WTC11 (cell line): ENCODE measurements around the gene BTBD9. TPM values are rescaled to one million over a fixed set of nuclear protein-coding genes. Genes with fewer than 3 reads are reported as not detected.
A peak's percentile ranks its signal among the peaks of the same experiment; 100 is the strongest.

Experiments
- ATAC-seq: fragments of 200-7000 bp; cut with Tn5 transposase; 2 replicates; pipeline ENCODE4 v1.10.0; 2021; ENCODE audit warnings: mild to moderate bottlenecking, moderate library complexity
- CTCF ChIA-PET: fragments of 300-600 bp; sonication (Branson Sonifier 250); formaldehyde crosslinking; loops from one replicate; lab custom pipeline; 2021; ENCODE audit warnings: antibody characterized with exemption; lab: Charles Lee
- POLR2A ChIA-PET: fragments of 350-600 bp; sonication (Branson Sonifier 250); formaldehyde crosslinking; loops from one replicate; lab custom pipeline; 2021; ENCODE audit warnings: antibody characterized with exemption; lab: Charles Lee
- DNase-seq: peaks from one replicate; pipeline ENCODE4 v3.0.0; 2021; ENCODE audit warnings: low spot score
- H3K27ac Mint-ChIP-seq: 2 replicates; pipeline ENCODE4 v1.8.0; 2021; ENCODE audit warnings: mixed read lengths
- H3K27me3 Mint-ChIP-seq: 2 replicates; pipeline ENCODE4 v1.8.0; 2021; ENCODE audit warnings: low read depth, mild to moderate bottlenecking, moderate library complexity, mixed read lengths
- H3K36me3 Mint-ChIP-seq: 2 replicates; pipeline ENCODE4 v1.8.0; 2021; ENCODE audit warnings: mixed read lengths
- H3K4me1 Mint-ChIP-seq: 2 replicates; pipeline ENCODE4 v1.8.0; 2022; ENCODE audit warnings: mixed read lengths
- H3K4me3 Mint-ChIP-seq: 2 replicates; pipeline ENCODE4 v1.8.0; 2021; ENCODE audit warnings: mild to moderate bottlenecking, moderate library complexity, mixed read lengths
- H3K9me3 Mint-ChIP-seq: 2 replicates; pipeline ENCODE4 v1.8.0; 2021; ENCODE audit warnings: mixed read lengths
- ATF1 ChIP-seq: sonication (generic); formaldehyde crosslinking; IDR thresholded peaks from 2 replicates; pipeline ENCODE4 v1.8.1; 2023; ENCODE audit warnings: mild to moderate bottlenecking, moderate library complexity, missing genetic modification reagents
- CBFB ChIP-seq: sonication (generic); formaldehyde crosslinking; IDR thresholded peaks from 2 replicates; pipeline ENCODE4 v1.8.1; 2022; ENCODE audit warnings: mild to moderate bottlenecking, low read depth, missing genetic modification reagents
- CREB1 ChIP-seq: sonication (generic); formaldehyde crosslinking; IDR thresholded peaks from 2 replicates; pipeline ENCODE4 v1.8.0; 2023; ENCODE audit warnings: mild to moderate bottlenecking, missing genetic modification reagents
- ESRRA ChIP-seq: sonication (generic); formaldehyde crosslinking; IDR thresholded peaks from 2 replicates; pipeline ENCODE4 v1.8.1; 2022; ENCODE audit warnings: mild to moderate bottlenecking, missing genetic modification reagents, borderline replicate concordance
- ETV6 ChIP-seq: sonication (generic); formaldehyde crosslinking; IDR thresholded peaks from 2 replicates; pipeline ENCODE4 v1.8.1; 2022; ENCODE audit warnings: mild to moderate bottlenecking, missing genetic modification reagents
- FOXK1 ChIP-seq: sonication (generic); formaldehyde crosslinking; IDR thresholded peaks from 2 replicates; pipeline ENCODE4 v1.8.0; 2022; ENCODE audit warnings: mild to moderate bottlenecking, moderate library complexity, missing genetic modification reagents
- GTF2I ChIP-seq: fragments of 250-450 bp; sonication (Bioruptor Pico); conservative IDR thresholded peaks from 2 replicates; pipeline ENCODE4 v1.4.0; 2021; ENCODE audit warnings: mild to moderate bottlenecking
- HMGA2 ChIP-seq: fragments of 250-450 bp; sonication (Bioruptor Pico); IDR thresholded peaks from 2 replicates; pipeline ENCODE4 v1.4.0; 2021; ENCODE audit warnings: mild to moderate bottlenecking, moderate library complexity
- HMGXB4 ChIP-seq: sonication (generic); formaldehyde crosslinking; IDR thresholded peaks from 2 replicates; pipeline ENCODE4 v1.8.1; 2023; ENCODE audit warnings: mild to moderate bottlenecking, moderate library complexity, missing genetic modification reagents
- KAT7 ChIP-seq: sonication (generic); formaldehyde crosslinking; IDR thresholded peaks from 2 replicates; pipeline ENCODE4 v1.8.1; 2023; ENCODE audit warnings: missing genetic modification reagents, mild to moderate bottlenecking, borderline replicate concordance
- NFATC4 ChIP-seq: fragments of 250-450 bp; sonication (Bioruptor Pico); IDR thresholded peaks from 2 replicates; pipeline ENCODE4 v1.9.0; 2021; ENCODE audit warnings: mild to moderate bottlenecking
- NFYB ChIP-seq: sonication (generic); formaldehyde crosslinking; conservative IDR thresholded peaks from 2 replicates; pipeline ENCODE4 v1.8.0; 2022; ENCODE audit warnings: low read depth, missing genetic modification reagents
- NR3C1 ChIP-seq: sonication (generic); formaldehyde crosslinking; conservative IDR thresholded peaks from 2 replicates; pipeline ENCODE4 v1.8.1; 2023; ENCODE audit warnings: low read depth, mild to moderate bottlenecking, missing genetic modification reagents
- OVOL2 ChIP-seq: fragments of 250-450 bp; sonication (Bioruptor Pico); IDR thresholded peaks from 2 replicates; pipeline ENCODE4 v1.9.0; 2021; ENCODE audit warnings: mild to moderate bottlenecking, borderline replicate concordance
- PRRX2 ChIP-seq: fragments of 250-450 bp; sonication (Bioruptor Pico); IDR thresholded peaks from 2 replicates; pipeline ENCODE4 v1.8.0; 2021; ENCODE audit warnings: mild to moderate bottlenecking
- SMAD3 ChIP-seq: sonication (generic); formaldehyde crosslinking; IDR thresholded peaks from 2 replicates; pipeline ENCODE4 v1.8.0; 2022; ENCODE audit warnings: missing genetic modification reagents, mild to moderate bottlenecking, borderline replicate concordance
- SOX15 ChIP-seq: fragments of 250-450 bp; sonication (Bioruptor Pico); IDR thresholded peaks from 2 replicates; pipeline ENCODE4 v1.9.0; 2021; ENCODE audit warnings: mild to moderate bottlenecking
- TCF7 ChIP-seq: sonication (generic); formaldehyde crosslinking; IDR thresholded peaks from 2 replicates; pipeline ENCODE4 v1.8.0; 2022; ENCODE audit warnings: mild to moderate bottlenecking, low read depth, missing genetic modification reagents, moderate library complexity
- TEAD1 ChIP-seq: sonication (generic); formaldehyde crosslinking; IDR thresholded peaks from 2 replicates; pipeline ENCODE4 v1.8.0; 2022; ENCODE audit warnings: mild to moderate bottlenecking, missing genetic modification reagents
- TEAD4 ChIP-seq: sonication (generic); formaldehyde crosslinking; IDR thresholded peaks from 2 replicates; pipeline ENCODE4 v1.8.0; 2022; ENCODE audit warnings: mild to moderate bottlenecking, missing genetic modification reagents
- ZNF396 ChIP-seq: fragments of 250-450 bp; sonication (Bioruptor Pico); IDR thresholded peaks from 2 replicates; pipeline ENCODE4 v1.8.0; 2021; ENCODE audit warnings: mild to moderate bottlenecking, moderate library complexity, borderline replicate concordance
- total RNA-seq: library from RNA; stranded (reverse); gene quantifications from 3 replicates; pipeline ENCODE4 v1.2.3, GENCODE V29; 2021
- TF ChIP-seq, protein P1 (sequence below): sonication (generic); formaldehyde crosslinking; IDR thresholded peaks from 2 replicates; pipeline ENCODE4 v1.8.1; 2022; ENCODE audit warnings: mild to moderate bottlenecking, missing genetic modification reagents, moderate library complexity, borderline replicate concordance
- TF ChIP-seq, protein P2 (sequence below): sonication (generic); formaldehyde crosslinking; IDR thresholded peaks from 2 replicates; pipeline ENCODE4 v1.8.0; 2023; ENCODE audit warnings: missing genetic modification reagents, mild to moderate bottlenecking, borderline replicate concordance
- TF ChIP-seq, protein P3 (sequence below): sonication (generic); formaldehyde crosslinking; IDR thresholded peaks from 2 replicates; pipeline ENCODE4 v1.8.0; 2022; ENCODE audit warnings: mild to moderate bottlenecking, missing genetic modification reagents
- TF ChIP-seq, protein P4 (sequence below): fragments of 250-450 bp; sonication (Bioruptor Pico); IDR thresholded peaks from 2 replicates; pipeline ENCODE4 v1.9.0; 2021; ENCODE audit warnings: mild to moderate bottlenecking

The BTBD9 gene
- total RNA-seq, 1 experiment from 2014 or later = 4.2 TPM

- no peak for TF ChIP-seq NR3C1 (CRISPR knock-in tag)
- no peak for TF ChIP-seq CBFB
- TF ChIP-seq, protein P1, sequence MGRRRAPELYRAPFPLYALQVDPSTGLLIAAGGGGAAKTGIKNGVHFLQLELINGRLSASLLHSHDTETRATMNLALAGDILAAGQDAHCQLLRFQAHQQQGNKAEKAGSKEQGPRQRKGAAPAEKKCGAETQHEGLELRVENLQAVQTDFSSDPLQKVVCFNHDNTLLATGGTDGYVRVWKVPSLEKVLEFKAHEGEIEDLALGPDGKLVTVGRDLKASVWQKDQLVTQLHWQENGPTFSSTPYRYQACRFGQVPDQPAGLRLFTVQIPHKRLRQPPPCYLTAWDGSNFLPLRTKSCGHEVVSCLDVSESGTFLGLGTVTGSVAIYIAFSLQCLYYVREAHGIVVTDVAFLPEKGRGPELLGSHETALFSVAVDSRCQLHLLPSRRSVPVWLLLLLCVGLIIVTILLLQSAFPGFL = no peak
- TF ChIP-seq ZNF396 (CRISPR knock-in tag) = no peak
- no peak for TF ChIP-seq NFATC4 (CRISPR knock-in tag)
- TF ChIP-seq, protein P2, sequence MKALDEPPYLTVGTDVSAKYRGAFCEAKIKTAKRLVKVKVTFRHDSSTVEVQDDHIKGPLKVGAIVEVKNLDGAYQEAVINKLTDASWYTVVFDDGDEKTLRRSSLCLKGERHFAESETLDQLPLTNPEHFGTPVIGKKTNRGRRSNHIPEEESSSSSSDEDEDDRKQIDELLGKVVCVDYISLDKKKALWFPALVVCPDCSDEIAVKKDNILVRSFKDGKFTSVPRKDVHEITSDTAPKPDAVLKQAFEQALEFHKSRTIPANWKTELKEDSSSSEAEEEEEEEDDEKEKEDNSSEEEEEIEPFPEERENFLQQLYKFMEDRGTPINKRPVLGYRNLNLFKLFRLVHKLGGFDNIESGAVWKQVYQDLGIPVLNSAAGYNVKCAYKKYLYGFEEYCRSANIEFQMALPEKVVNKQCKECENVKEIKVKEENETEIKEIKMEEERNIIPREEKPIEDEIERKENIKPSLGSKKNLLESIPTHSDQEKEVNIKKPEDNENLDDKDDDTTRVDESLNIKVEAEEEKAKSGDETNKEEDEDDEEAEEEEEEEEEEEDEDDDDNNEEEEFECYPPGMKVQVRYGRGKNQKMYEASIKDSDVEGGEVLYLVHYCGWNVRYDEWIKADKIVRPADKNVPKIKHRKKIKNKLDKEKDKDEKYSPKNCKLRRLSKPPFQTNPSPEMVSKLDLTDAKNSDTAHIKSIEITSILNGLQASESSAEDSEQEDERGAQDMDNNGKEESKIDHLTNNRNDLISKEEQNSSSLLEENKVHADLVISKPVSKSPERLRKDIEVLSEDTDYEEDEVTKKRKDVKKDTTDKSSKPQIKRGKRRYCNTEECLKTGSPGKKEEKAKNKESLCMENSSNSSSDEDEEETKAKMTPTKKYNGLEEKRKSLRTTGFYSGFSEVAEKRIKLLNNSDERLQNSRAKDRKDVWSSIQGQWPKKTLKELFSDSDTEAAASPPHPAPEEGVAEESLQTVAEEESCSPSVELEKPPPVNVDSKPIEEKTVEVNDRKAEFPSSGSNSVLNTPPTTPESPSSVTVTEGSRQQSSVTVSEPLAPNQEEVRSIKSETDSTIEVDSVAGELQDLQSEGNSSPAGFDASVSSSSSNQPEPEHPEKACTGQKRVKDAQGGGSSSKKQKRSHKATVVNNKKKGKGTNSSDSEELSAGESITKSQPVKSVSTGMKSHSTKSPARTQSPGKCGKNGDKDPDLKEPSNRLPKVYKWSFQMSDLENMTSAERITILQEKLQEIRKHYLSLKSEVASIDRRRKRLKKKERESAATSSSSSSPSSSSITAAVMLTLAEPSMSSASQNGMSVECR (CRISPR knock-in tag) = no peak
- TF ChIP-seq PRRX2 = no peak
- TF ChIP-seq SMAD3 = no peak
- no peak for TF ChIP-seq OVOL2
- TF ChIP-seq TEAD1 = no peak
- no peak for TF ChIP-seq HMGXB4 (CRISPR knock-in tag)
Observed at GRCh38 chr6:38141085-38141484, 498.6 kb downstream of the BTBD9 start (continued).

- ChIA-PET CTCF (interaction anchor here (0.7 to 1.6 kb wide), 13 partner anchors 14 to 484 kb away, joined by 3 to 8 read pairs (median 3); no protein-coding TSS in a partner anchor), POLR2A (no interaction called here)
- Mint-ChIP-seq H3K27ac (peak overlapping the region; percentile 82), H3K4me1 (peaks cover 60% of the 10 kb centered on the region), H3K36me3 (no peaks in the 10 kb centered on the region), H3K9me3 (no peaks in the 10 kb centered on the region), H3K4me3 (peak overlapping the region; percentile 11; the same call in 1 of the 2 replicates), H3K27me3 (no peaks in the 10 kb centered on the region)
- ATAC-seq (peak; percentile 86), DNase-seq (peak; percentile 73)
- TF ChIP-seq NFYB (CRISPR knock-in tag) (no peak), FOXK1 (CRISPR knock-in tag) (peak; percentile 27; the same call in 1 of the 2 replicates), CBFB (no peak), ETV6 (CRISPR knock-in tag) (0 out of 2 replicates have a peak, but pooled peaks have one; percentile 27), KAT7 (CRISPR knock-in tag) (no peak), GTF2I (peak; percentile 94), ZNF396 (CRISPR knock-in tag) (peak; percentile 92; the same call in 1 of the 2 replicates), HMGA2 (CRISPR knock-in tag) (no peak), TEAD1 (peak; percentile 98), TCF7 (CRISPR knock-in tag) (no peak), ESRRA (CRISPR knock-in tag) (no peak), CREB1 (CRISPR knock-in tag) (no peak), SOX15 (no peak), ATF1 (CRISPR knock-in tag) (no peak), TEAD4 (peak; percentile 80; the same call in 1 of the 2 replicates)
- TF ChIP-seq, protein P1 = no peak
- TF ChIP-seq, protein P3, sequence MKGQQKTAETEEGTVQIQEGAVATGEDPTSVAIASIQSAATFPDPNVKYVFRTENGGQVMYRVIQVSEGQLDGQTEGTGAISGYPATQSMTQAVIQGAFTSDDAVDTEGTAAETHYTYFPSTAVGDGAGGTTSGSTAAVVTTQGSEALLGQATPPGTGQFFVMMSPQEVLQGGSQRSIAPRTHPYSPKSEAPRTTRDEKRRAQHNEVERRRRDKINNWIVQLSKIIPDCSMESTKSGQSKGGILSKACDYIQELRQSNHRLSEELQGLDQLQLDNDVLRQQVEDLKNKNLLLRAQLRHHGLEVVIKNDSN (CRISPR knock-in tag) = no peak
- TF ChIP-seq, protein P4, sequence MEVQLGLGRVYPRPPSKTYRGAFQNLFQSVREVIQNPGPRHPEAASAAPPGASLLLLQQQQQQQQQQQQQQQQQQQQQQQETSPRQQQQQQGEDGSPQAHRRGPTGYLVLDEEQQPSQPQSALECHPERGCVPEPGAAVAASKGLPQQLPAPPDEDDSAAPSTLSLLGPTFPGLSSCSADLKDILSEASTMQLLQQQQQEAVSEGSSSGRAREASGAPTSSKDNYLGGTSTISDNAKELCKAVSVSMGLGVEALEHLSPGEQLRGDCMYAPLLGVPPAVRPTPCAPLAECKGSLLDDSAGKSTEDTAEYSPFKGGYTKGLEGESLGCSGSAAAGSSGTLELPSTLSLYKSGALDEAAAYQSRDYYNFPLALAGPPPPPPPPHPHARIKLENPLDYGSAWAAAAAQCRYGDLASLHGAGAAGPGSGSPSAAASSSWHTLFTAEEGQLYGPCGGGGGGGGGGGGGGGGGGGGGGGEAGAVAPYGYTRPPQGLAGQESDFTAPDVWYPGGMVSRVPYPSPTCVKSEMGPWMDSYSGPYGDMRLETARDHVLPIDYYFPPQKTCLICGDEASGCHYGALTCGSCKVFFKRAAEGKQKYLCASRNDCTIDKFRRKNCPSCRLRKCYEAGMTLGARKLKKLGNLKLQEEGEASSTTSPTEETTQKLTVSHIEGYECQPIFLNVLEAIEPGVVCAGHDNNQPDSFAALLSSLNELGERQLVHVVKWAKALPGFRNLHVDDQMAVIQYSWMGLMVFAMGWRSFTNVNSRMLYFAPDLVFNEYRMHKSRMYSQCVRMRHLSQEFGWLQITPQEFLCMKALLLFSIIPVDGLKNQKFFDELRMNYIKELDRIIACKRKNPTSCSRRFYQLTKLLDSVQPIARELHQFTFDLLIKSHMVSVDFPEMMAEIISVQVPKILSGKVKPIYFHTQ (CRISPR knock-in tag) = 0 out of 2 replicates have a peak, but pooled peaks have one; percentile 65
Observed at GRCh38 chr6:38138374-38138773, 501.4 kb downstream of the BTBD9 start.
